Adrenal gland (tissue), 12 donors: ENCODE data around the gene SULT1C2. TPM values are rescaled to one million over a fixed set of nuclear protein-coding genes. Genes with fewer than 3 reads are reported as not detected.

Source experiments
- DNase-seq, 7 donors: peaks; one replicate each; pipeline ENCODE4 v3.0.0-alpha.2; 2019 to 2020
- H3K27ac ChIP-seq, 5 donors: fragments of 200-600 bp; sonication (generic) in 4 of 5; 1 replicate in 3 of 5; 2 replicates in 2 of 5; pipeline versions ENCODE4 v1.5.1 to v1.8.0; 2016 to 2020; ENCODE audit warnings: mild to moderate bottlenecking in 1 of 5
- H3K27me3 ChIP-seq: fragments of 200-600 bp; 2 replicates; pipeline ENCODE4 v1.8.0; 2021
- H3K36me3 ChIP-seq, 2 donors: fragments of 200-600 bp; replicated peaks in 1 of 2; 1 replicate in 1 of 2; 2 replicates in 1 of 2; pipeline versions ENCODE4 v1.5.1 to v1.8.0; 2018 to 2022
- H3K4me1 ChIP-seq, 2 donors: fragments of 200-600 bp; replicated peaks in 1 of 2; 1 replicate in 1 of 2; 2 replicates in 1 of 2; pipeline versions ENCODE4 v1.5.1 to v1.8.0; 2018 to 2021
- H3K4me3 ChIP-seq, 4 donors: fragments of 200-600 bp; sonication (generic) in 3 of 4; one replicate each; pipeline ENCODE4 v1.5.1; 2016 to 2018
- H3K9me3 ChIP-seq, 3 donors: fragments of 200-600 bp; sonication (generic) in 1 of 3; replicated peaks in 1 of 3; 1 replicate in 2 of 3; 2 replicates in 1 of 3; pipeline versions ENCODE4 v1.5.1 to v1.8.0; 2016 to 2021
- POLR2A ChIP-seq, 2 donors: fragments of 450-650 bp; IDR thresholded peaks; one replicate each; pipeline ENCODE4 v1.6.1; 2017; ENCODE audit warnings: antibody characterized with exemption in 2 of 2, mild to moderate bottlenecking in 2 of 2, moderate library complexity in 1 of 2
- WGBS, 4 donors: extraction: QIAGEN DNeasy Blood & Tissue Kit in 2 of 4; methylation state at CpG; one replicate each; pipeline versions ENCODE4 v1.1.5 to v1.1.7; 2013 to 2017; 5-methylcytosine and 5-hydroxymethylcytosine counted together
- intact Hi-C, 2 donors: fragments of 100-400 bp; cut with DNase I; formaldehyde crosslinking; loops; one replicate each; pipeline versions ENCODE4 v1.14.1 to v1.15.0; 2022 to 2023
- polyA plus RNA-seq, 3 donors: library from polyadenylated mRNA; stranded (reverse); fragments of 200-250 nt in 2 of 3; fragments of 350-450 nt in 1 of 3; fragmentation: Illumina TruSeq in 1 of 3; extraction: RNeasy Lipid Tissue Mini Kit (QIAGEN cat#74804) in 1 of 3; gene quantifications; one replicate each; pipeline ENCODE4 v1.2.3, GENCODE V29; 2013 to 2014
- total RNA-seq, 9 donors: library from RNA; depleted of rRNA in 4 of 9; stranded (reverse); fragments of >200 nt in 4 of 9; fragments of 120-200 nt in 1 of 9; fragmentation: NEBNext Ultra II Directional in 1 of 9; extraction: Animal tissue kit (Norgen Biotek cat#: 25700) in 1 of 9; gene quantifications; one replicate each; pipeline versions ENCODE4 v1.1.0 to v1.2.4, GENCODE V29; 2013 to 2023
- TF ChIP-seq, protein P1 (sequence below), 6 experiments: fragments of 450-650 bp in 4 of 6; fragments of 200-600 bp in 2 of 6; sonication (generic) in 1 of 6; IDR thresholded peaks; 1 replicate in 5 of 6; 2 replicates in 1 of 6; pipeline versions ENCODE4 v1.5.1 to v1.8.0; 2016 to 2021; ENCODE audit warnings: antibody characterized with exemption in 6 of 6, mild to moderate bottlenecking in 2 of 6, moderate library complexity in 1 of 6
- donor health status: healthy with polysubstance abuse.
- donor health status: Bipolar disorder and iron deficiency.
- donor health status: DM: yes; HTN: yes; CAD: no.
- donor health status: DM: no; HTN: no; CAD: no.
- donor health status: DM: no; HTN: no; CAD: no.
- donor health status: DM: yes; HTN: yes; CAD: no.

The SULT1C2 gene
- total and polyA plus RNA-seq, 12 donors, result 0.10 to 1.5 (median 0.35) TPM; not detected in 8

DNA sequence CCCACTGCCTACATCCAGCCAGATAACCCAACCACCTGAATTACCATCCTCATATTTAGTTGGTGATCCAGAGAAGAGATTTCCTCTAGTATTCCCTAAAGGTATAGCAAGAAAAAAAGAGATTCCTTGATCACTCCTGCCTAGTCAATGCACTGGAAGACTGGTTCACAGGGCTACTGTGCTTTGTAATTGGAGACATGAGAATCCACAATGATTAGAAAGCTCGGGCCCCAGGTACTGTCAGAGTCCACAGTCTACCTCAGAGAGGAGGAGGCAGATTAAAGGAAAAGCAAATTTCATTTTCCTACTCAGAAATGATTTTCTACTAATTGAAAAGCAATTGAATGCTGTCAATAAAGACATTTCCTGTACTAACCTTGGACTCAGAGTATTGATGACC, 26.7 kb upstream of the SULT1C2 start:
- H3K27me3 ChIP-seq, result no peaks in the 10 kb centered on the region
- no peak for DNase-seq
- TF ChIP-seq POLR2A (IDR thresholded peaks at IDR 0.05), result no peak
- no peaks in the 10 kb centered on the region for H3K36me3 ChIP-seq
- no peaks in the 10 kb centered on the region for H3K9me3 ChIP-seq
- intact Hi-C loops, result no loop called here
- 57 to 74% (median 69%) methylated on average over 1 of the region's 1 CpG for WGBS, 4 donors
- no peak overlapping the region for H3K27ac ChIP-seq
- no peak overlapping the region for H3K4me3 ChIP-seq
- H3K4me1 ChIP-seq, result no peaks in the 10 kb centered on the region

DNA sequence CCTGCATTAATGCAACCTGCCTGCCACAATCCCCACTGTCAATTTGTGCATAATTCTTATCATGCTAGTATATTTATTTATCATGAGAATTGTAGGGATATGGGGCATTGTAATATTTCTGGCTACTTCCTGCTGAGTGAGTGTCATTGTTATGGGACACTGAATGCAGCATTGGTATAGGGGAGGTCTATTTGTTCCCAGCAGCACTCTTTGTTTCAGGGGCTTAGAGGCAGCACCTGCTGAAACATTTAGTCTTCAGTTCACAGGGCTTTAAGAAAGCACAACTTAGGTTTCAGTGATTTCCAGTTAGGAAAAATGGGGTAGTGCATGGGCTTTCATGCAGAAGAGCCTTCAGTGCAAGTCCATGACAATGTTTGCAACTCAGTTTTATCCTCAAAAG, 25.3 kb upstream of the SULT1C2 start:
- Histone ChIP-seq H3K4me3 (no peak overlapping the region), H3K36me3 (no peaks in the 10 kb centered on the region), H3K9me3 (no peaks in the 10 kb centered on the region), H3K27ac (no peak overlapping the region), H3K27me3 (no peaks in the 10 kb centered on the region), H3K4me1 (no peaks in the 10 kb centered on the region)
- intact Hi-C loops, result no loop called here
- TF ChIP-seq, protein P1, sequence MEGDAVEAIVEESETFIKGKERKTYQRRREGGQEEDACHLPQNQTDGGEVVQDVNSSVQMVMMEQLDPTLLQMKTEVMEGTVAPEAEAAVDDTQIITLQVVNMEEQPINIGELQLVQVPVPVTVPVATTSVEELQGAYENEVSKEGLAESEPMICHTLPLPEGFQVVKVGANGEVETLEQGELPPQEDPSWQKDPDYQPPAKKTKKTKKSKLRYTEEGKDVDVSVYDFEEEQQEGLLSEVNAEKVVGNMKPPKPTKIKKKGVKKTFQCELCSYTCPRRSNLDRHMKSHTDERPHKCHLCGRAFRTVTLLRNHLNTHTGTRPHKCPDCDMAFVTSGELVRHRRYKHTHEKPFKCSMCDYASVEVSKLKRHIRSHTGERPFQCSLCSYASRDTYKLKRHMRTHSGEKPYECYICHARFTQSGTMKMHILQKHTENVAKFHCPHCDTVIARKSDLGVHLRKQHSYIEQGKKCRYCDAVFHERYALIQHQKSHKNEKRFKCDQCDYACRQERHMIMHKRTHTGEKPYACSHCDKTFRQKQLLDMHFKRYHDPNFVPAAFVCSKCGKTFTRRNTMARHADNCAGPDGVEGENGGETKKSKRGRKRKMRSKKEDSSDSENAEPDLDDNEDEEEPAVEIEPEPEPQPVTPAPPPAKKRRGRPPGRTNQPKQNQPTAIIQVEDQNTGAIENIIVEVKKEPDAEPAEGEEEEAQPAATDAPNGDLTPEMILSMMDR (IDR thresholded peaks at IDR 0.05), result no peak
- no peak for TF ChIP-seq POLR2A (IDR thresholded peaks at IDR 0.05)
- no peak for DNase-seq

DNA sequence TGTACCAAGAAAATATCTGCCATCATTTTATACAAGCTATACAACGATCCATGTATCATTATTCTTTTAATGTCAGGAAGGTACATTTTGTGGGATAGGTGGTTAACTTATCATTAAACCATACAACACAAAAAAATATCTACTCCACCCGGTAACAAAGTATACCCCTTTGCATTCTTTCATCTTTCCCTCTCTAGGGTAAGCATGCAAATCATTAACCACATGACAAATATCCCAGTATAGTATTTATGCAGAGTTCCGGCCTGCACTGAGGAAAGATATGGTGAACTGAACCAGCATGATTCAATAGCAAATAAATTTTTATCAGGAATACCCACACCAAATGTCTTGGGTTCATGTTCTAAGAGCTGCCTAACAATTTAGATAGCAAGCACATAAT, 22.5 kb upstream of the SULT1C2 start:
- H3K4me1 ChIP-seq, result no peaks in the 10 kb centered on the region
- H3K27ac ChIP-seq, result no peak overlapping the region
- WGBS, 4 donors, result 77 to 81% (median 79%) methylated on average over 3 of the region's 3 CpGs
- DNase-seq, result no peak
- intact Hi-C loops, result no loop called here
- no peaks in the 10 kb centered on the region for H3K27me3 ChIP-seq
- no peaks in the 10 kb centered on the region for H3K36me3 ChIP-seq
- H3K9me3 ChIP-seq, result no peaks in the 10 kb centered on the region
- no peak overlapping the region for H3K4me3 ChIP-seq
- no peak for TF ChIP-seq POLR2A (IDR thresholded peaks at IDR 0.05)
- TF ChIP-seq, protein P1 (IDR thresholded peaks at IDR 0.05), result no peak

DNA sequence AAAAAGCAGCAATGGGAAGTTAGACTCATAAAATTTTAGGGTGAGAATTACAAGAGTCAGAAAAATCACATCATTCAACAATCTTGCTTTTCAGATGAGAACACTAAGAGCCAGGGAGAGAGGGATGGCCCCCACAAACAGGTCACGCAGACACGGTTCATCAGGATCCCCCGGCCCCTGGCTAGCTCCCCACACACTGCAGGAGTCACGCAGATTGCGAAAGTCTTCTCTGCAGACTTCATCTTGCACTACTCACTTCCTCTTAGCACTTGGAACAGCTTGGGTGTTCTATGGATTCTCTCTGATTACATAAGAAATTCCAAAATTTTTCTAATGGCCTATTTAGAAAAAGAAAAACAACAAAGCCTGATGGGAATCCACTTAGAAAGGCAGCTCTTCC, 21.6 kb upstream of the SULT1C2 start:
- no peak for DNase-seq
- Histone ChIP-seq H3K9me3 (no peaks in the 10 kb centered on the region), H3K36me3 (no peaks in the 10 kb centered on the region), H3K4me1 (no peaks in the 10 kb centered on the region), H3K27ac (no peak overlapping the region), H3K4me3 (no peak overlapping the region), H3K27me3 (no peaks in the 10 kb centered on the region)
- intact Hi-C loops, result no loop called here
- TF ChIP-seq, protein P1 (IDR thresholded peaks at IDR 0.05), result no peak
- TF ChIP-seq POLR2A (IDR thresholded peaks at IDR 0.05), result no peak
- 46 to 72% (median 59%) methylated on average over 5 of the region's 5 CpGs for WGBS, 4 donors

DNA sequence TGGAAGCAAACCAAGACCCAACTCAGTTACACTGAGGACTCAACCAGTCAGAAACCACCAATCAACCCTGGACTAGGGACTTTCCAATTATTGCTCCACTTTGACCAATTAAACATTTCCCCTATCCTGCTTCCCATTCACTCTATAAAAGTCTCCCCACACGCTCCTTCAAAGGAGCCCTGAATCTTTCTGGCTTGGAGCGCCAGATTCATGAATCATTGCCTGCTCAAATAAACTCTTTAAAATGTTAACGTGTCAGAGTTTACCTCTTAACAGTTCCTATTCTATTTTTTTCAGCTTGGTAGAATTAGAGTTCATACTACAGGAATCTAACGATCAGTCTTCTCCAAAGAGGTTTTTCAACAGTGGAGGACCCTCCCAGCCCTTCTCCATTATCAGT, 20.7 kb upstream of the SULT1C2 start:
- 60 to 75% (median 68%) methylated on average over 4 of the region's 4 CpGs for WGBS, 4 donors
- no peak overlapping the region for H3K27ac ChIP-seq

More for the DNA sequence above, 20.7 kb upstream of the SULT1C2 start:
- Histone ChIP-seq H3K36me3 (no peaks in the 10 kb centered on the region), H3K27me3 (no peaks in the 10 kb centered on the region), H3K4me1 (no peaks in the 10 kb centered on the region), H3K4me3 (no peak overlapping the region), H3K9me3 (no peaks in the 10 kb centered on the region)
- TF ChIP-seq, protein P1 (IDR thresholded peaks at IDR 0.05), result no peak
- no peak for TF ChIP-seq POLR2A (IDR thresholded peaks at IDR 0.05)
- no peak for DNase-seq
- intact Hi-C loops, result no loop called here
